Fibroblast of lung (primary cell): Measurements from ENCODE around the gene MARVELD1.

Experiments used
- EZH2 ChIP-seq: IDR thresholded peaks from 2 replicates; pipeline ENCODE4 v1.5.1; 2012; ENCODE audit warnings: low read length, control low read depth, mild to moderate bottlenecking; ENCODE audit errors: missing control alignments
- TF ChIP-seq, protein P1 (sequence below), 2 donors: IDR thresholded peaks in 1 of 2; conservative IDR thresholded peaks in 1 of 2; 1 replicate in 1 of 2; 2 replicates in 1 of 2; pipeline ENCODE4 v1.5.1; 2011 to 2012; ENCODE audit warnings: low read length in 2 of 2, control low read depth in 1 of 2, inconsistent platforms in 1 of 2, low read depth in 1 of 2, mild to moderate bottlenecking in 1 of 2

DNA sequence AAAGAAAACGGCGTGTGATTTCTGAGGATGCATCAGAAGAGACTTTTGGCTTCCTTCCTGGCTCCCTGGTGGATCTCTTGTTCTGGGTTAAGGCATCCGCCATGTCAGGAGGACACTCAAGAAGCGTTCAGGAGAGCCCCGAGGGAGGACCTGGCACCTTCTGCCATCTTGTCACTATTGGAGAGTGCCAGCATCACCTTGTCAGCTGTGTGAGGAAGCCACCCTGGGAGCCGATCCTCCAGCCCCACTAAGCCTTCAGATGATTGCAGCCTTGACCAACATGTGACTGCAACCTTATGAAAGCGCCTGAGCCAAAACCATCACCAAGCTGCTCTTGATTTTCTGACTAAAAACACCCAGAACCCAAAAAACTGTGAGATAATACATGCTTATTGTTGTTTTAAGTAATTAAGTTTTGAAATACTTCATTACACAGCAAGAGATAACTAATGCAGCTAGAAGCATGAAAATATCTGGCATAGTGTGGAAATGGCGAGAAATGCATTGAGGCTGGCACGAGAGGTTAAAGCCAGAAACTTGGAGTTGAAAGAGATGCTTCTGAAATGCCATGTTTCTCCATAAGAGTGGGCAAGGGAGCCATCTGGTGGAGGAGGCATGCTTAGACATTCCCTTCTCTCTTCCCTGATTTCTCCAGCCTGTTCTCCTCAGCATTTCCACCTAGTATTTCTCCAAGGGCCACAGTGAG lies 18.0 kb downstream of the MARVELD1 start:
- TF ChIP-seq, protein P1, sequence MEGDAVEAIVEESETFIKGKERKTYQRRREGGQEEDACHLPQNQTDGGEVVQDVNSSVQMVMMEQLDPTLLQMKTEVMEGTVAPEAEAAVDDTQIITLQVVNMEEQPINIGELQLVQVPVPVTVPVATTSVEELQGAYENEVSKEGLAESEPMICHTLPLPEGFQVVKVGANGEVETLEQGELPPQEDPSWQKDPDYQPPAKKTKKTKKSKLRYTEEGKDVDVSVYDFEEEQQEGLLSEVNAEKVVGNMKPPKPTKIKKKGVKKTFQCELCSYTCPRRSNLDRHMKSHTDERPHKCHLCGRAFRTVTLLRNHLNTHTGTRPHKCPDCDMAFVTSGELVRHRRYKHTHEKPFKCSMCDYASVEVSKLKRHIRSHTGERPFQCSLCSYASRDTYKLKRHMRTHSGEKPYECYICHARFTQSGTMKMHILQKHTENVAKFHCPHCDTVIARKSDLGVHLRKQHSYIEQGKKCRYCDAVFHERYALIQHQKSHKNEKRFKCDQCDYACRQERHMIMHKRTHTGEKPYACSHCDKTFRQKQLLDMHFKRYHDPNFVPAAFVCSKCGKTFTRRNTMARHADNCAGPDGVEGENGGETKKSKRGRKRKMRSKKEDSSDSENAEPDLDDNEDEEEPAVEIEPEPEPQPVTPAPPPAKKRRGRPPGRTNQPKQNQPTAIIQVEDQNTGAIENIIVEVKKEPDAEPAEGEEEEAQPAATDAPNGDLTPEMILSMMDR (conservative IDR thresholded peaks at IDR 0.05 in 1 of 2, IDR thresholded peaks at IDR 0.05 in 1 of 2; ENCODE audit: low read depth in 1 of 2, low read length in 2 of 2) = peak; percentile 87 to 94
- TF ChIP-seq EZH2 = no peak
